Measurements from ENCODE around the gene TGFBR3.

DNA sequence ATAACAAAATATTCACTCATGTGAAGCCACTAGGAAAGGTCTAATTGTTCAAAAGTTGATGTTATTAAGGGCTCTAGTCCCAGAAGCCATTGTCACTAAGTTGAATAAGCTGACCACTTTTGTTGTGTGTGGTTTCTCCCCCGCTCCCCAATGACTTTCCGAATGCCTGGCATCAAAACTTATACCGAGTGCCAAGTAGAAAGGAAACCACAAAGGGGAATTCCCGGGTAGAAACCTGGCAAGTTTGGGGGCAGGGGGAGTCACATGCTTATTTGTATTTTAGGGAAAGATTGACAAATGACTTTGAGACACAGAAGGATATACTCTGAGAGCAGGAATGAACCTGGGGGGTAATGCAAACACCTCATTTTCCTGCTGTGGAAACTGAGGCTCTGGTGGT lies 154.1 kb downstream of the TGFBR3 start:
- TF ChIP-seq, protein P1, sequence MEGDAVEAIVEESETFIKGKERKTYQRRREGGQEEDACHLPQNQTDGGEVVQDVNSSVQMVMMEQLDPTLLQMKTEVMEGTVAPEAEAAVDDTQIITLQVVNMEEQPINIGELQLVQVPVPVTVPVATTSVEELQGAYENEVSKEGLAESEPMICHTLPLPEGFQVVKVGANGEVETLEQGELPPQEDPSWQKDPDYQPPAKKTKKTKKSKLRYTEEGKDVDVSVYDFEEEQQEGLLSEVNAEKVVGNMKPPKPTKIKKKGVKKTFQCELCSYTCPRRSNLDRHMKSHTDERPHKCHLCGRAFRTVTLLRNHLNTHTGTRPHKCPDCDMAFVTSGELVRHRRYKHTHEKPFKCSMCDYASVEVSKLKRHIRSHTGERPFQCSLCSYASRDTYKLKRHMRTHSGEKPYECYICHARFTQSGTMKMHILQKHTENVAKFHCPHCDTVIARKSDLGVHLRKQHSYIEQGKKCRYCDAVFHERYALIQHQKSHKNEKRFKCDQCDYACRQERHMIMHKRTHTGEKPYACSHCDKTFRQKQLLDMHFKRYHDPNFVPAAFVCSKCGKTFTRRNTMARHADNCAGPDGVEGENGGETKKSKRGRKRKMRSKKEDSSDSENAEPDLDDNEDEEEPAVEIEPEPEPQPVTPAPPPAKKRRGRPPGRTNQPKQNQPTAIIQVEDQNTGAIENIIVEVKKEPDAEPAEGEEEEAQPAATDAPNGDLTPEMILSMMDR (IDR thresholded peaks at IDR 0.05) = no peak
- TF ChIP-seq, protein P2, sequence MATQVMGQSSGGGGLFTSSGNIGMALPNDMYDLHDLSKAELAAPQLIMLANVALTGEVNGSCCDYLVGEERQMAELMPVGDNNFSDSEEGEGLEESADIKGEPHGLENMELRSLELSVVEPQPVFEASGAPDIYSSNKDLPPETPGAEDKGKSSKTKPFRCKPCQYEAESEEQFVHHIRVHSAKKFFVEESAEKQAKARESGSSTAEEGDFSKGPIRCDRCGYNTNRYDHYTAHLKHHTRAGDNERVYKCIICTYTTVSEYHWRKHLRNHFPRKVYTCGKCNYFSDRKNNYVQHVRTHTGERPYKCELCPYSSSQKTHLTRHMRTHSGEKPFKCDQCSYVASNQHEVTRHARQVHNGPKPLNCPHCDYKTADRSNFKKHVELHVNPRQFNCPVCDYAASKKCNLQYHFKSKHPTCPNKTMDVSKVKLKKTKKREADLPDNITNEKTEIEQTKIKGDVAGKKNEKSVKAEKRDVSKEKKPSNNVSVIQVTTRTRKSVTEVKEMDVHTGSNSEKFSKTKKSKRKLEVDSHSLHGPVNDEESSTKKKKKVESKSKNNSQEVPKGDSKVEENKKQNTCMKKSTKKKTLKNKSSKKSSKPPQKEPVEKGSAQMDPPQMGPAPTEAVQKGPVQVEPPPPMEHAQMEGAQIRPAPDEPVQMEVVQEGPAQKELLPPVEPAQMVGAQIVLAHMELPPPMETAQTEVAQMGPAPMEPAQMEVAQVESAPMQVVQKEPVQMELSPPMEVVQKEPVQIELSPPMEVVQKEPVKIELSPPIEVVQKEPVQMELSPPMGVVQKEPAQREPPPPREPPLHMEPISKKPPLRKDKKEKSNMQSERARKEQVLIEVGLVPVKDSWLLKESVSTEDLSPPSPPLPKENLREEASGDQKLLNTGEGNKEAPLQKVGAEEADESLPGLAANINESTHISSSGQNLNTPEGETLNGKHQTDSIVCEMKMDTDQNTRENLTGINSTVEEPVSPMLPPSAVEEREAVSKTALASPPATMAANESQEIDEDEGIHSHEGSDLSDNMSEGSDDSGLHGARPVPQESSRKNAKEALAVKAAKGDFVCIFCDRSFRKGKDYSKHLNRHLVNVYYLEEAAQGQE (IDR thresholded peaks at IDR 0.05; ENCODE audit: insufficient read depth in 1 of 2, low read depth in 2 of 2, low read length in 1 of 2) = no peak
- TF ChIP-seq TCF7L2 (IDR thresholded peaks at IDR 0.05; ENCODE audit: low read depth, low read length) = no peak; the same call in none of the 2 replicates
- no peak for TF ChIP-seq SIN3A (IDR thresholded peaks at IDR 0.05; ENCODE audit: borderline replicate concordance, insufficient read depth, low read depth, low read length)
- TF ChIP-seq POLR2AphosphoS5 (IDR thresholded peaks at IDR 0.05; ENCODE audit: low read depth, low read length) = no peak; the same call in 1 of the 2 replicates

Measured in Panc1 (cell line).